Measurements from ENCODE around the gene GOLGA6L10. TPM values are rescaled to one million over a fixed set of nuclear protein-coding genes. Genes with fewer than 3 reads are reported as not detected.
"Not testable (repeated sequence)": the region's sequence is repeated elsewhere in the genome, so short reads cannot be mapped to it uniquely, and the experiment has no call there.

The GOLGA6L10 gene
- total RNA-seq, 1 donor from 2014 or later = 1.2 TPM

DNA sequence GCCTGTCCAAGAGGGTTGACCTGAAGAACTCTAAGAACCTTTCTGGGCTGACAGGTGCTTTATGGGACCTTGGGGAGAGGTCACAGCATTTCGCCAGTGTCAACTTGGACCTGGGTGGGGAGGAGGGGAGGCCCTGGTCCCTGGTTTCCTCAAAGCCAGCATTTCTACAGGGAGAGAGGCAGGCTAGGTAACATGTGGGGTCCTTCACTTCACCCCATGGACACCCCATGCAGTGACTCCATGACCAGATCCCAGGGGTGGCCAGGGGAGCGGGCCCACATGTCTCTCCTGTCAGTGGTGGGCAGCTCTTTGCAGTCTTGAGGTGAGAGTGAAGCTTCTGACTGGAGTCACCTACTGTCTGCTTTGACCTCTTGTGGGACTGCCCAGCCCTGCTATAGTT lies 35.8 kb downstream of the GOLGA6L10 start:
- TF ChIP-seq, protein P1, sequence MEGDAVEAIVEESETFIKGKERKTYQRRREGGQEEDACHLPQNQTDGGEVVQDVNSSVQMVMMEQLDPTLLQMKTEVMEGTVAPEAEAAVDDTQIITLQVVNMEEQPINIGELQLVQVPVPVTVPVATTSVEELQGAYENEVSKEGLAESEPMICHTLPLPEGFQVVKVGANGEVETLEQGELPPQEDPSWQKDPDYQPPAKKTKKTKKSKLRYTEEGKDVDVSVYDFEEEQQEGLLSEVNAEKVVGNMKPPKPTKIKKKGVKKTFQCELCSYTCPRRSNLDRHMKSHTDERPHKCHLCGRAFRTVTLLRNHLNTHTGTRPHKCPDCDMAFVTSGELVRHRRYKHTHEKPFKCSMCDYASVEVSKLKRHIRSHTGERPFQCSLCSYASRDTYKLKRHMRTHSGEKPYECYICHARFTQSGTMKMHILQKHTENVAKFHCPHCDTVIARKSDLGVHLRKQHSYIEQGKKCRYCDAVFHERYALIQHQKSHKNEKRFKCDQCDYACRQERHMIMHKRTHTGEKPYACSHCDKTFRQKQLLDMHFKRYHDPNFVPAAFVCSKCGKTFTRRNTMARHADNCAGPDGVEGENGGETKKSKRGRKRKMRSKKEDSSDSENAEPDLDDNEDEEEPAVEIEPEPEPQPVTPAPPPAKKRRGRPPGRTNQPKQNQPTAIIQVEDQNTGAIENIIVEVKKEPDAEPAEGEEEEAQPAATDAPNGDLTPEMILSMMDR (conservative IDR thresholded peaks at IDR 0.05; ENCODE audit: low read depth, low read length) = no peak
- no peak overlapping the region for H3K4me3 ChIP-seq (ENCODE audit: low read depth, low read length)
- DNase-seq (ENCODE audit: low read depth) = no peak

DNA sequence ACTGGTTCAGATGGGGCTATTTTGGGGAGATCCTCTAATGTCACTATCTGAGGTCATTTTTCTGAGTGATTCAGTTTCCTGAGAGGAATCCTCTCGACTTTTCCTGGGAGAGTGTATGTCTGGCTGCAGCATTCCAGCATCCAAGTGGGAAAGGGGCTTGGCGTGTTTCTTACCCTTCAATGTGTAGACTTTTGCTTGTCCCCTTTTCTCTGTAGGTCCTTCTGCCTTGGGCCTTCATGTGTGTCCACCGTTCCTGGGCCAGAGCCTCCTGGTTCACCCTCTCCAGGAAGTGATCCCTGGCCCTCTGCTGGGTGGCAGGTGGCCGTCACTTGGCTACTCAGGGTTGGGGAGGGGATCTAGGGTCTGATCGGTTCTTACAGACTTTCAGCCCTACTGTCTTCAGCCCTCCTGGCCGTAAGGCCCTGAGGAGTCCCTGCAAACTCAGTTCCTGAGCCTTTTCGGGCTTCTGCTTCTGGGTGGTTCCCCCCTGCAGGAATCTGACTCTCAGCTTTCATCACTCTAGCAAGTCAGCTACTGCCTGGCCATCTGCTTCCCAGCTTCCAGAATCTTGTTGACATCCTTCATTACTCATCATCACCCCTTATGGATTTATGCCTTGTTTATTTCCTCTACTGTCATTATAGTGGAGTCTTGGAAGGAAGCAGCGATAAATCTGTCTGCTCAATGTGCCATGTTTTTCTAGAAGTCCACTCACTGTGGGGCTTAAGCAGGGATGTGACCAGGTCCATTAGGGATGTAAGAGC lies 36.5 kb downstream of the GOLGA6L10 start:
- TF ChIP-seq, protein P1 (conservative IDR thresholded peaks at IDR 0.05; ENCODE audit: low read depth, low read length) = no peak
- H3K4me3 ChIP-seq (ENCODE audit: low read depth, low read length) = no peak overlapping the region
- no peak for DNase-seq (ENCODE audit: low read depth)

DNA sequence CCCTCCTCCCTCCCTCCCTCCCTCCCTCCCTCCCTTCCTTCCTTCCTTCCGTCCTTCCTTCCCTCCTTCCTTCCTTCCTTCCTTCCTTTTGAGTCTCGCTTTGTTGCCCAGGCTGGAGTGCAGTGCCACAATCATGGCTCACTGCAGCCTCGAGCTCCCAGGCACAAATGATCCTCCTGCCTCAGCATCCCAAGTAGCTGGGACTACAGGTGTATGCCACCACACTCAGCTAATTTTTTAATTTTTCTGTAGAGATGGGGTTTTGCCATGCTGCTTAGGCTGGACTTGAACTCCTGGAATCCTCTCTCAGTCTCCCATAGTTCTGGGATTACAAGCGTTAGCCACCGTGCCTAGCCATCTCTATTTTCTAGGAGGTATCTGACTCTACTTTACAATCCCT lies 38.0 kb downstream of the GOLGA6L10 start:
- not testable (repeated sequence) for H3K4me3 ChIP-seq (ENCODE audit: low read depth, low read length); DNase-seq (ENCODE audit: low read depth)

DNA sequence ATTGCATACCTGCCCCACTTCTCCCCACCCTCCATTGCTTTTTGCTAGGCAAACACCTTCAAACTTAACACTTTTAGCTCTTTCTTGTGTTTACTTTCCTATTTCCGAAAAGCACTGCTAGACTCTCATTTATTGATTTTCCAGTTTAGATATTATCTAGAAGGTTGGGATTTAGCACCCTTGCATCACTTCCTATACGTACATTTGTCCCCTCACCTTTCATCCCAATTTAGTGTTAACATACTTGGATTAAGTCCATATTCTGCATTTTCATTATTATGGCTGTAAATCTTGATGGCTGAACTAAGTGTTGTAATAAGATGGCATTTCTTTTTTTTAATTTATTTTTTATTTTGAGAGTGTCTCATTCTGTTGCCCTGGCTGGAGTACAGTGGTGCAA lies 39.5 kb downstream of the GOLGA6L10 start:
- H3K4me3 ChIP-seq (ENCODE audit: low read depth, low read length) = no peak overlapping the region
- DNase-seq (ENCODE audit: low read depth) = no peak
- TF ChIP-seq, protein P1 (conservative IDR thresholded peaks at IDR 0.05; ENCODE audit: low read depth, low read length) = no peak

DNA sequence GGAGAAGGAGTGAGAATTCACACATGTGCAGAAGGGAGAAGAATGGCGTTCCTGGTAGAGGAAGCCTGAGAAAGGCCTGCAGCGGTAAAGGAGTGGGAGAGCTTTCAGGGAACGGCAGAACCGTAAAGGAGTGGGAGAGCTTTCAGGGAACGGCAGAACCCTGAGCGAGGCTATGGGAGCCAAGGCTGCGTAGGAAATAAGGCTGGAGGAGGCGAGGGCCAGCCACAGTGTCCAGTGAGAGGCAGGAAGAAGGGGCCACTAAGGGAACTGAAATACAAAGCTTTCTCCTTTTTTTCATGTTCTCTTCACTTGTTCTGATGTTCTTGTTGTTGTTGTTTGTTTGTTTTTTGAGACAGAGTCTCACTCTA lies 41.6 kb downstream of the GOLGA6L10 start:
- no peak overlapping the region for H3K4me3 ChIP-seq (ENCODE audit: low read depth, low read length)
- no peak for DNase-seq (ENCODE audit: low read depth)
- TF ChIP-seq, protein P1 (conservative IDR thresholded peaks at IDR 0.05; ENCODE audit: low read depth, low read length) = no peak

DNA sequence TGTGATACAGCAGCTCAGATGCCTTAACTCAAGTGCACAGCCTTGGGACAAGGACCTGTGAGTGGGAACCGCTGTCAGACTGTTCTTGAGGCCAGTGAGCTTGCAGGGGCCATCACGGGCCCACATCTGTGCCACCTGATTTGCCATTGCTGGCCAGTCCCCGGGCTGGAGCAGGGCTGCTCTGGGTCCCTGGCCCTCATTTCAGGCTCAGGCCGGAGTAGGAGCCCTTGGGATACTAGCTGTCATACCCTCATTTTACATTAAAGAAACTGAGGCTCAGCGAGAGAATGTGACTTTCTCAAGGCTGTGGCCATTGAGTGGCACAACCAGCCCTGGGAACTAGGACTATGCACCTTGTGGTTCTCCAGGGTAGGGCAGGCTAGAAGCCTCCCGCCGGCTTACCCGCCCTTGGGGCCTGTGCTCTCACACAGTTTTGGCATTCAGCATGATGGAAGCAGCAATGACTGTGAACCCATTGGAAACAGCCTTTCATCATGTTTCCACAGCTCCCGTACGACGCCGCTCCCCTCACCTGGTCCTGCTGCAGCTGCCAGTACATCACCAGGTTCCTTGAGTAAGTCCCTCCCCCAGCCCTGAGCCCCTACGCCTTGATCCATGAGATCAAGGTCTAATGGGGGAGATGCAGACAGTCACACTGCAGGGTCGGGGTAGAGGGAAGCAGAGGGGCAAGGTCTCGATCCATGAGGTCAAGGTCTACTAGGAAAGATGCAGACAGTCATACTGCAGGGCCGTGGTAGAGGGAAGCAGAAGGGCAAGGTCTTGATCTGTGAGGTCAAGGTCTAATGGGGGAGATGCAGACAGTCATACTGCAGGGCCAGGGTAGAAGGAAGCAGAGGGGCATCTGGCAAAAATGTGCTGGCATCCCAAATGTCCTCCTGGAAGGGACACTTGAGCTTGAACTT lies 42.2 kb downstream of the GOLGA6L10 start:
- TF ChIP-seq, protein P1 (conservative IDR thresholded peaks at IDR 0.05; ENCODE audit: low read depth, low read length) = no peak
- no peak overlapping the region for H3K4me3 ChIP-seq (ENCODE audit: low read depth, low read length)
- DNase-seq (ENCODE audit: low read depth) = no peak

DNA sequence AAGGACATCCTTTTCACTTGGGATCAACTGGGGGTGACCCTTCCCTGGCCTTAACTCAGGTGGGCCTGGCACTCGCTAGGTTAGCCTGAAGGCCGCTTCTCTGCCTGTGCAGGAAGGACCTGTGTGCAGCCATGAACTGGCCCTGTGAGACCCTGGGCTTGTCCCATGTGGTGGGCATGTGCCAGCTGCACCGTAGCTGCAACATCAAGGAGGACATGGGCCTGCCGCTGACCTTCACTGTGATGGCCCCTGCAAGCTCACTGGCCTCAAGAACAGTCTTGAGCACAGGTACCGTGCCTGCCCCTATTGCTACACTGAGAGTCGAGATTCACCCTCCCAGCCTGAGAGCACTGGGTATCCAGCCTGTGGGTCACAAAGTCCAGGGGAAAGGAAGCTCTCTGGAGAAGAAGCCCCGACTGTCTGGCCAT lies 43.6 kb downstream of the GOLGA6L10 start:
- H3K4me3 ChIP-seq (ENCODE audit: low read depth, low read length) = no peak overlapping the region
- no peak for DNase-seq (ENCODE audit: low read depth)
- TF ChIP-seq, protein P1 (conservative IDR thresholded peaks at IDR 0.05; ENCODE audit: low read depth, low read length) = no peak
